Stimulated activated CD8-positive, alpha-beta memory T cell treated with anti-CD3 and anti-CD28 coated beads, Interleukin-4, amount 100 ng/mL, for 4 hours (primary cell): ENCODE results near the gene LIME1.
"Not testable (repeated sequence)": the region's sequence is repeated elsewhere in the genome, so short reads cannot be mapped to it uniquely, and the experiment has no call there.

Source experiments
- DNase-seq, 2 donors: peaks; one replicate each; pipeline ENCODE4 v3.0.0-alpha.2; 2020; ENCODE audit warnings: low read depth in 2 of 2, low spot score in 1 of 2

LIME1 gene

GRCh38 chr20:63771046-63771707 lies 34.7 kb downstream of the LIME1 start:
- DNase-seq: no peak

DNA sequence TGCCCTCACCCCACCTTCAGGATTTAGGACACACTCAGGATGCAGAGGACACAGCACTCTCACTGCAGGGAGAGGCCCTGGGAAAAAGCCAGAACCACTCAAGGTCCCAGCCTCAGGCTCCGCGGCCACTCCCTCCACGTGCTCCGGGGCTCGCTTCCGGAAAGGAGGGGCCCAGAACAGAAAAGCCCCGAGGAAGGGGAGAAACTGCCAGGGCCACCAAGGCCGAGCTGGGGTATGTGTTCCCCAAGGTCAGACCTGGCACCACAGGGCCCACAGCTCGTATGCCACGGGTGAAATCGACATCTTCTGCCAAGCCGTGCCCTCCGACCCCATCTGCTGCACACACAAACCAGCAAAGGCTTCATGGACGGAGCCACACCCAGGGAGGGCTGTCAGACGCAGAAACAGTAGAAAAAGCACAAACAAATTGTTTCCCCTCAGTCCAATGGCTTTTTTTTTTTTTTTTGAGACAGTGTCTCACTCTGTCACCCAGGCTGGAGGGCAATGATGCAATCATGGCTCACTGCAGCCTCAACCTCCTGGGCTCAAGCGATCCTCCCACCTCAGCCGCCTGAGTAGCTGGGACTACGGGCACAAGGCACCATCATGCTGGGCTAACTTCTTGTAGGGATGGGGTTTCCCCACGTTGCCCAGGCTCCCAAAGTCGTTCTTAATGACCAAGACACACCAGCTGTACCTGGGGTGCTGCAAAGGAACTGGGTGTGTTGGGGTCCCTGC lies 36.5 kb downstream of the LIME1 start:
- no peak for DNase-seq

DNA sequence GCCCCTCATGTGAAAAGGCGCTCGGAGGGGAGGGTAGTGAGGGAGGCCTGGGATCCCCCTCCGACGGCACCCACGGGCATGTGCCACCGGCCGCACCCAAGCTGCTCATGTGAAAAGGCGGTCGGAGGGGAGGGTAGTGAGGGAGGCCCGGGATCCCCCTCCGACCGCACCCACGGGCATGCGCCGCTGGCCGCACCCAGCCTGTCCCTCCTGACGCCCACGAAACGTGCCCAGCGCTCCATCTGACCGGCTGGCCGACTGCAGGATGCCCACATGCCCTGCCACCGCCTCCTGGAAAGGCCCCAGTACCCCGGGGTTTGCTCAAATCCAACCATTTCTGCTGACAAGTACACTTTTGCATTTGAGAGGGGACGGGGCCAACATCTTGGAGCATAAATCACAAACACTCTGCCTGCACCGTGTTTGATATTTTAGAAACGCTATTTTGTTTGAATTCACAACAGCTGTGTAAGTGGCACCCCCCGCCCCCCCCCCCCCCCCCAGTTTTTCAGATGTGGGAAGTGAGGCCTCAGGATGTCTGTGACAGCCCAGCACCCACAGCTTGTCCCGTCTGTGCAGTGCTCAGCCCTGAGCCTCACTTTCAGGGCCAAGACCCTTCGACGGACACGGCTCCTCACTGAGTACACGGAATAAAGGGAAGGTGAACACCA lies 37.2 kb downstream of the LIME1 start:
- no peak for DNase-seq

- no peak for DNase-seq
These were observed 37.8 kb downstream of the LIME1 start for GRCh38 chr20:63774306-63774705.

DNA sequence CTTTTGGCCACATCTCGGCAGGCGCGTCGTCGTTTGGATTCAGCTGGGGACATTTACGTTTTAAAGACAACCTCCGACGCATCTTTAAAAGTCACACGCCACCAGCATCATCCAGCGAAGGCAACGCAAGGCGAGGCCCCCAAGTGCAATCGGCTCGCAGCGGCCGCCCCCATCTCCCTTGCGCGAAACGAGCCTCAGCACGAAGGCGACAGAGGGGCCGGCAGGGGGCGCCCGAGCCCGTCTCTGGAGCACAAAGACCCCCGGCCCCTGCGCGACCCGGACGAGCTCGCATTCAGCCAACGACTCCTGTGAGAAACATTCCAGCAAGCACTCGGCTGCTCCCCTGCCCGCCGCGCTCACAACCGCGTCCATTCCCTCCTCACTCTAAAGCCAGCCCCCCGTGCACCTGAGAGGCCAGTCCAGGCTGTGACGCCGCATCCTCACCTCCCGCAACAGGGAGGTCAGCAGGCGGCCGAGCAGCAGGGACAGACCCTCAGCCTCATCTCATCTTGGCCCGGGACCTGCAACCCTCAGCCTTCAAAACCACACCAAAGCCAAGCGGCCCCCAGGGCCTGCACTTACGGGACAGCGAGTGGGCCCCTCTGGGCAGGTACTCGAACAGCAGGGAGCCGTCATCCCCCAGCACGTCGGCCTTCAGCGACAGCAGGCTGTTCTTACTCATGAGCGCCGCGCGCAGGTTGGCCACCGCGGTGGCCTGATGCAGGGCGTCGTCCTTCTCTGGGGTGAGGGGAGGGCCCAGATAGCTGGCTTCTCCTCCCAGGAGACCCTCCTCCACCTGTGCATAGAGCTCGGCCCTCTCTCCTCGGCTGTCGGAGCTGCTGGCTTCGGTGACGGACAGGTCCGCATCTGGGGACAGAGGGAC lies 38.9 kb downstream of the LIME1 start:
- DNase-seq: no peak

DNA sequence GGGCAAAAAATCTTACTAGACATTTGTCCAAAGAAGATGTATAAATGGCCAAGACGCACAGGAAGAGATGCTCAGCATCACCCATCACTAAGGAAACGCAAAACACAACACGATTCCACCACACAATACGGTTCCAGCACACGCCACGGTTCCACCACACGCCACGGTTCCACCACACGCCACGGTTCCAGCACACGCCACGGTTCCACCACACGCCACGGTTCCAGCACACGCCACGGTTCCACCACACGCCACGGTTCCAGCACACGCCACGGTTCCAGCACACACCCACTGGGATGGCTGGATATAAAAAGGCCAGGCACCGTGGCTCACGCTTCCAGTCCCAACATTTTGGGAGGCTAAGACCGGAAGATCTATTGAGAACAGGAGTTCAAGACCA lies 40.4 kb downstream of the LIME1 start:
- DNase-seq: not testable (repeated sequence)

DNA sequence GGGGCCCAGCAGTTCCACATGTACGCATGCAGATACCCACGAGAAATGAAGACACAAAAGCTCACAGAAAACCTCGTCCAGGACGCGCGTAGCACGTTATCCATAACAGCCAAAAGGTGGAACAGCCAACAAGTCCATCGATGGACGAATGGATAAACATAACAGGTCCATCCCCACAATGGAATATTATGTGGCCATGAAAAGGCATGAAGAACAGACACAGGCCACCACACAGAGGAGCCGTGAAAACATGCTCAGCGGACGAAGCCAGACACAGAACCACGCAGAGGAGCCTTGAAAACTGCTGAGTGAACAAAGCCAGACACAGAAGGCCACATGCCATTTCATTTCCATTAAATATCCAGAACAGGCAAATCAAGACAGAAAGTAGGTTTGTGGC lies 41.1 kb downstream of the LIME1 start:
- no peak for DNase-seq

DNA sequence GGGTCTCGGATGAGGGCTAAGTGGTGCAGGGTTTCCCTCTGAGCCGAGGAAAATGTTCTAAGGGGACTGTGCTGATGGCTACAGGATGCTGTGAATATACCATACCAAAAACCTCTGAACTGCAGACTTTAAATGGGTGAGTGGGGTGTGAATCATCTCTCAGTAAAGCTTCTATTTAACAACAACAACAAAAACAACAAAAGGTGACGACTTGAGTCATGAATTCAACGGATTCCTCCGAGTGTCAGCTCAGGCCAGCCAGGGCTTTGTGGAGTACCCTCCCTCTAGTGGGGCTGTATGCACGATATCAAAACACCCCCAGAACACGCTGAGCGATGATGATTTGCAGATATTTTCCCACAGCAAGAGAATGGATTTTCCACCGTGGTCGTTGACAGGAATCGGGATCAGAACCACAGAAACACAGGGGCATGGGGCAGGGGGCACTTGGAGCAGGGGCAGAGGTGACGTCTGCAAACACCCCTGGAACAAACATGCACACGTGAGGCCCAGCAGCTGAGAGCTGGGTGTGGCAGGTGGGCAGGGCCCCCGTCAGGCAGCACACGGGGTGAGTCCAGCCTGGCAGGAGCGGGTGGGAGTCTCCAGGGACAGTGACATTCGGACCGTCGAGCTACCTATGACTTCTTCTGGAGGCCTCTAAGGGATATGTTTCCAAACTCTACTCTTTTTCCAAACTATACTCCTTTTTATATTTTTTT lies 41.7 kb downstream of the LIME1 start:
- no peak for DNase-seq

DNA sequence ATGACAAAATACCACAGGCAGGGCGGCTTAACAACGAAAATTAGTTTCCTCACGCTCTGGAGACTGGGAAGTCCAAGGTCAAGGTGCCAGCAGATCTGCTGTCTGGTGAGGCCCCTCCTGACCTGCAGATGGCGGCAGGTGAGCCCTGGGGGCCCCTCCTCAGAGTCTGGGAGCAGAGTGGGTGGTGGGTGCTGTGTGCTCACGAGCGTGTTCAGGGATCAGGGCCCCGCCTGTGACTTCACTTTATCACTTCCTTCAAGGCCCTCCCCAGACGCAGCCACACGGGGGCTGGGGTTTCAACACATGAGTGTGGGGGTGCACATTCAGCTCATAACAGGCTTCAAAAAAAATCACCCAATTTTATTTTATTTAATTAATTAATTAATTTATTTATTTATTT lies 42.4 kb downstream of the LIME1 start:
- DNase-seq: no peak

DNA sequence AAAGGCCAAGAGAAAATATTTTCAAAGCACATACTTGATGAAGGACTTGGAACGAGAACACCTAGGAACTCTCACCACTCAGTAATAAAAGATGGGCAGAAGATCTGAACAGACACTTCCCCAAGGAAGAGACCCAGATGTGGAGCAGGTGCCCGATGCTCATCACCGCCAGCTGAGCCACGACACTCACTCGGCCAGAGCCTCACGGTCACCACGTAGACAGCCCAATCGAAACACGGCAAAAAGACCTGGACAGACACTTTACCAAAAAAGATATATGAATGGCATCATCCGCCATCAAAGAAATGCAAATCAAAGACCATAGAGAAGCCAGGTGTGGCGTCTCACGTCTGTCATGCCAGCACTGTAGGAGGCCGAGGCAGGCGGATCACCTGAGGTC lies 44.7 kb downstream of the LIME1 start:
- DNase-seq: no peak

- DNase-seq: peak in 1 of 2 donors; percentile 35
These were observed 45.6 kb downstream of the LIME1 start for GRCh38 chr20:63782051-63782471.

GRCh38 chr20:63782521-63782971 lies 46.1 kb downstream of the LIME1 start:
- DNase-seq: no peak

- DNase-seq: no peak
These were observed 47.5 kb downstream of the LIME1 start for GRCh38 chr20:63783970-63784369.

- DNase-seq: no peak
These were observed 49.2 kb downstream of the LIME1 start for GRCh38 chr20:63785691-63786131.

DNA sequence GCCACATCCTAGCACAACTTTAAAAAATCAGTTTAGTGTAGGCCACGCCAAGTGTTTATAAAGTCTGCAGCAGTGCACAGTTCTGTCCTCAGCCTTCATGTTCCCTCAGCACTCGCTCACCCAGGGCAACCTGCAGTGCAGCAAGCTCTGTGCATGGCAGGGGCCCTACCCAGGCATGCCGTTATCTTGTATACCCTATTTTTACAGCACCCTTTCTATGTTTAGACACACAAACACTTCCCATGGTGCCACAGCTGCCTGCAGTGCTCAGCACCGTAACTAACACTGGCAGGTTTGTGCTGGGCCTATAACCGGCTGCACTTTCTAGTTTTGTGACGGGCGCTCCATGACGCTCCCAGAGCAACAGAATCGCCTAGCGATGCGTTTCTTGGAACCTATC lies 50.8 kb downstream of the LIME1 start:
- DNase-seq: no peak

DNA sequence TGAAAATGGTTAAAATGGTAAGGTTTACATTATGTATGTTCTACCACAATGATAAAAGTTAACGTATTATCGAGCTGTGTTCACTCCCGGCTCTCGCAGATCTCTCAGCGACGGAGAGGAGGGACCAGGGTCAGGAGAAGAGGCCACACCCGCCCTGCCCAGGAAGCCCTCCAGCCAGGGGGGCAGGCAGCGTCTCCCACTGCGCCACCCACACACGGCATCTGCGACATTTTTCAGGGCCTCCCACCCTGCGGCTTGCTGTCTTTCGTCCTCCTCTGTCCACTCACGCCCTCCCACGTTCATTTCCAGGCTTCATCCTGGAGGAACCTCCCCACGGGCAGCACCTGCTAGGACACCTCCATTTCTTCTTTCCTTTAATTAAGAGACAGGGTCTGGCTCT lies 51.3 kb downstream of the LIME1 start:
- DNase-seq: no peak
